ENCODE measurements around the gene DUSP21.

- TF ChIP-seq, protein P1, sequence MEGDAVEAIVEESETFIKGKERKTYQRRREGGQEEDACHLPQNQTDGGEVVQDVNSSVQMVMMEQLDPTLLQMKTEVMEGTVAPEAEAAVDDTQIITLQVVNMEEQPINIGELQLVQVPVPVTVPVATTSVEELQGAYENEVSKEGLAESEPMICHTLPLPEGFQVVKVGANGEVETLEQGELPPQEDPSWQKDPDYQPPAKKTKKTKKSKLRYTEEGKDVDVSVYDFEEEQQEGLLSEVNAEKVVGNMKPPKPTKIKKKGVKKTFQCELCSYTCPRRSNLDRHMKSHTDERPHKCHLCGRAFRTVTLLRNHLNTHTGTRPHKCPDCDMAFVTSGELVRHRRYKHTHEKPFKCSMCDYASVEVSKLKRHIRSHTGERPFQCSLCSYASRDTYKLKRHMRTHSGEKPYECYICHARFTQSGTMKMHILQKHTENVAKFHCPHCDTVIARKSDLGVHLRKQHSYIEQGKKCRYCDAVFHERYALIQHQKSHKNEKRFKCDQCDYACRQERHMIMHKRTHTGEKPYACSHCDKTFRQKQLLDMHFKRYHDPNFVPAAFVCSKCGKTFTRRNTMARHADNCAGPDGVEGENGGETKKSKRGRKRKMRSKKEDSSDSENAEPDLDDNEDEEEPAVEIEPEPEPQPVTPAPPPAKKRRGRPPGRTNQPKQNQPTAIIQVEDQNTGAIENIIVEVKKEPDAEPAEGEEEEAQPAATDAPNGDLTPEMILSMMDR (IDR thresholded peaks at IDR 0.05; ENCODE audit: poor library complexity, severe bottlenecking), result no peak
- no peak for TF ChIP-seq POLR2AphosphoS5 (IDR thresholded peaks at IDR 0.05)
- no peak for TF ChIP-seq EP300 (conservative IDR thresholded peaks at IDR 0.05; ENCODE audit: poor library complexity, severe bottlenecking)
- no peak for TF ChIP-seq RAD21 (conservative IDR thresholded peaks at IDR 0.05)
- no peak for TF ChIP-seq EZH2 (IDR thresholded peaks at IDR 0.05; ENCODE audit: borderline replicate concordance, insufficient read depth, low read length, poor library complexity, severe bottlenecking)
Observed at GRCh38 chrX:44822601-44823000, 21.2 kb upstream of the DUSP21 start.
